Mammary epithelial cell (primary cell): Measurements from ENCODE around the gene AK4.

Experiments
- CTCF ChIP-seq, 2 donors: IDR thresholded peaks in 1 of 2; conservative IDR thresholded peaks in 1 of 2; 2 replicates each; pipeline ENCODE4 v1.5.1; 2011 to 2012; ENCODE audit warnings: inconsistent platforms in 2 of 2, low read length in 2 of 2, mild to moderate bottlenecking in 2 of 2, control low read depth in 1 of 2, low read depth in 1 of 2; ENCODE audit not compliant: insufficient read depth in 1 of 2; ENCODE audit errors: extremely low read depth in 1 of 2
- EZH2 ChIP-seq: IDR thresholded peaks from 2 replicates; pipeline ENCODE4 v1.6.1; 2012; ENCODE audit warnings: low read length, inconsistent platforms, borderline replicate concordance

GRCh38 chr1:65153635-65154034 lies 5.6 kb downstream of the AK4 start:
- TF ChIP-seq CTCF (conservative IDR thresholded peaks at IDR 0.05 in 1 of 2, IDR thresholded peaks at IDR 0.05 in 1 of 2; ENCODE audit: extremely low read depth in 1 of 2, insufficient read depth in 1 of 2, low read depth in 1 of 2, low read length in 2 of 2) (no peak), EZH2 (no peak)
